NT2/D1 (cell line): ENCODE data around the gene NBDY.

Source experiments
- SUZ12 ChIP-seq: IDR thresholded peaks from 2 replicates; pipeline ENCODE4 v1.6.1; 2011; ENCODE audit not compliant: insufficient read length, insufficient read depth; ENCODE audit errors: extremely low read depth
- YY1 ChIP-seq: IDR thresholded peaks from 2 replicates; pipeline ENCODE4 v1.6.1; 2011; ENCODE audit not compliant: insufficient read length, insufficient read depth
- ZNF274 ChIP-seq: IDR thresholded peaks from 2 replicates; pipeline ENCODE4 v1.6.1; 2011; ENCODE audit warnings: mild to moderate bottlenecking, low read depth, low read length

DNA sequence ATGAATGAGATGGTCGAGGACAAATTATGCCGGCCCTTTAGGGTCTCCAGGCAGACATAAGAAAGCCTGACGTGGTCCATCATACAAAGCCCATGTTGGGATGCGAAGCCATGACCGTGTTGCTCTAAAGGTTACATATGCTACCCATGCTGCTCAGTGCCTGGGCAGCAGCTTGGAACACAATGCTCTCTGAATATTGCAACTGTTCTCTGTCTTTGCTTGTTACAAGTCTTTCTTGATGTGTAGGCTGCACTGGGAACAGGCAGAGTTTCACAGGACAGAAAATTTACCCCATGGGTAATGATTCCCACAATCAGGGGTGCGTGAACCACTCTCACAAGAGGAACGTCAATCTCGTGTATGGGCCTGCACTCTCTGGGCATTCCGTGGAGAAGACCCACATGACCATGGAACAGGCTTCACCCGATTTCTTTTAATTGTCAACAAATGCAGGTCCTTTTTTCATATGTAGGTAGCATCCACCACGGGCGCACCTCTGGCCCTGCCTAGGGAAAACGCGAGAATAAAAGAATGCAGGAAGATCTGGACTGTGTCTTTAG is 66.3 kb downstream of the NBDY start:
- TF ChIP-seq ZNF274 (no peak), YY1 (no peak), SUZ12 (no peak)
